Superior temporal gyrus (tissue), 1 donor: Measurements from ENCODE around the gene KLC1.
"Not testable (repeated sequence)": the region's sequence is repeated elsewhere in the genome, so short reads cannot be mapped to it uniquely, and the experiment has no call there.

ENCODE experiments used
- DNase-seq: peaks from one replicate; pipeline ENCODE4 v3.0.0-alpha.2; 2016; ENCODE audit errors: extremely low spot score

Gene KLC1

DNA sequence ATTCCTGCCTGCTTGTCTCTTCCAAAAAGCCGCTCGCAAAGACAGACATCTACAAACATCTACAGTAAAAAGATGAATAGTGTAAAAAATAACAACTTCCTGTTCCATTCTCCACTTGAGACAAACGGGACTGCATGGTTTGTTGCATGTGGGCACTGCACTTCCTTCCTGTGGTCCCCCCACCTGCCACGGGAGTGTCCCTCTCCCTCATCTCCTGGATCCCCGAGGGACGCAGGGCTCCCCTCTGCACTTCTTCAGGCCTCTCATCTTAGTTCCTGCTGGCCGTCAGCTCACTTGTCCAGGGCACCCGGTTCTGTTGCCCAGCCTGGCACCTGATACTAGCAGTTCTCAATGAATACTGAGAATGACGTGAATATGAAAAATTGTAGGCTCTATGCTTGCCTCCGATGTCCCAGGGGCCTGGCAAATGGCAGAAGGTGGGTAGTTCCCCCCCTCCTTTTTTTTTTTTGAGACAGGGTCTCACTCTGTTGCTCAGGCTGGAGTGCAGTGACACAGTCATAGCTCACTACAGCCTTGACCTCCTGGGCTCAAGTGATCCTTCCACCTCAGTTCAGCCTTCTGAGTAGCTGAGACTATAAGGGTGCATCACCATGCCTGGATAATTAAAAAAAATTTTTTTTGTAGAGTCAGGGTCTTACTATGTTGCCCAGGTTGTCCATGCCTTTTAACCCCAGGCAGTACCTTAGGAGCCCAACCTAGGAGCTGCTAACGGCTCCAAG, 3.5 kb upstream of the KLC1 start:
- DNase-seq = no peak

DNA sequence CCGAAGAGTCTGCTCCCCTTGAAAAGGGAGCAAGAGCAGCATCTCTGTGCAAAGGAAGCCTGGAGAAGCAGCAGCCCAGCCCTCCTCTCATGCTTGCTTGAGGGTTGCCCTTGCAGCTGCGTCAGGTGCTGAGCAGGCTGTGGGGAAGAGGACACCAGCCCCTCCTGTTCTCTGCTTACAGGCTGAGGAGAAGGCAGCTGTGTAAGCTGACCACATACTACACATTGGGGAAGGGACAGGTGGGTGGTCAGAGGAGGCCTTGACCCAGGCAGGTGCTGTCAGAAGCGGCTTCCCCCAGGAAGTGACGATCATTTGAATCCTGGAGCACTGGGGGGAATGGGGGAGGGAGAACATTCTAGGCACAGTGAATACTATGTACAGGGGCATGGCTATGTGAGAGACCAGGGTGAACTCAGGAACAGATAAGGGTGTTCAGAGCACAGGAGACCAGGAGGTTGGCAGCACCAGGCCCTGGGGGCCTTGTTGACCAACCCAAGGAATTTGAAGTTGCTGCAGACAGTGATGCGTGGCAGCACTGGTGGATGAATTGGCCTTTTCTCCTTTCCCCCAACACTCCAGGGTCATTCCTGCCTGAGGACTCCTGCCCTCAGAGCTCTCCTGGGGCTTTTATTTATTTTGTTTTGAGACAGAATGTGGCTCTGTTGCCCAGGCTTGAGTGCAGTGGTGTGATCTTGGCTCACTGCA, 2.7 kb upstream of the KLC1 start:
- DNase-seq = no peak

DNA sequence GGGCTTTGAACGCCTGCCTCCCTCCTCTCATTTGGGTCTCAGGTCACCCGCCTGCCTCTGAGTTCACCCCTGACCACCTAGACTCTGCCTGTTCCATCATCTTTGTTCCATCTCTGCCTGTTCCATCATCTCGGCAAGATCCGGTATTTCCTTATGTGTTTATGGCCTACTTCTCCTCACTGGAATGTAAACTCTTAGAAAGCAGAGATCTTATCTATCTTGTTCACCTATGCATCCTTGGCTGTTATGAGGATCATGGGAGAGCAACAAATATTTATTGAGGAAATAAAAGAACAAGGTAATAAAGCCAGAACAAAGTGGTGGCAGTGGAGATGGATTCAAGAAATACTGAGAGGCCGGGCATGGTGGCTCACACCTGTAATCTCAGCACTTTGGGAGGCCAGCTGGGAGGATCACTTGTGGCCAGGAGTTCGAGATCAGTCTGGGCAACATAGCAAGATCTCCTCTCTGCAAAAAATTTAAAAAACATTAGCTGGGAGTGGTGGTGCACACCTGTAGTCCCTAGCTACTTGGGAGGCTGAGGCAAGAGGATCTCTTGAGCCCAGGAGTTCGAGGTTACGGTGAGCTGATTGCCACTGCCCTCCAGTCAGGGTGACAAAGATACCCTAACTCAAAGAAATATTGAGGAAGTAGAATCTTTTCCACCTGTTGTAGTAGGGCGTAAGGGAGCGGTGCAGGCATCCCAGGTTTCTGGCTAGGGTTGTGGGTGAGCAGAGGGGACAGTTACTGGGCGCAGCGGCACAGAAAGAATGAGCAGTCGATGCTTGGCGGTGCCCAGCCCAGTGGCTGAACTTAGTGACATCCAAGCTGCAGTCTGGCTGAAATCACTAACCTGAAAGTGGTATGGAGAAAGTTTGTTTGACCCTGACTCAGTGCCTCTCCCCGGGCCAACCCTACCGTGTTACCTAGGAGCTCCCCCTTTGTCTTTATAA, 1.7 kb upstream of the KLC1 start:
- no peak for DNase-seq

DNA sequence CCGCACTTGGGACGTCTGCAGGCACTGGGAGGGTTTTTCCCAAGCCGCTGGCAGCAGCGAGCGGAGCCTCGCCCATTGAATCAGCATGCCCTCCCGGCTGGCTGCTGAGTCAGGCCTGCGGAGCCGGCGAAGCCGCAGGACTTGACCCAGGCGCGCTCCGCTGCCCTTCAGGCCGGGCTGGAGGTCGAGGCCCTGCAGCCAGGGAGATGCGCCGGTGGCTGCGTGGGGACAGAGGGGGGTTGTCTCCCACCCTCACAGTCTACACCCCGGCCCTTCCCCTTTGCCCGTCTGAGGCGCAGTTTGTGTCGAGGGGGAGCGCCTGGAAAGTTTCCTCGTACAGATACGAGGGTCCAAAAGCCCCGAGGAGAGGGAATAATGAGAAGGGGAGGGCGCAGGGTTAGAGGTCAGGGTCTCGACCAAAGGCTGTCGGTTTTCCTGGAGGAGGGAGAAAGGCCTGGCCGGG, 759 bp upstream of the KLC1 start:
- no peak for DNase-seq

DNA sequence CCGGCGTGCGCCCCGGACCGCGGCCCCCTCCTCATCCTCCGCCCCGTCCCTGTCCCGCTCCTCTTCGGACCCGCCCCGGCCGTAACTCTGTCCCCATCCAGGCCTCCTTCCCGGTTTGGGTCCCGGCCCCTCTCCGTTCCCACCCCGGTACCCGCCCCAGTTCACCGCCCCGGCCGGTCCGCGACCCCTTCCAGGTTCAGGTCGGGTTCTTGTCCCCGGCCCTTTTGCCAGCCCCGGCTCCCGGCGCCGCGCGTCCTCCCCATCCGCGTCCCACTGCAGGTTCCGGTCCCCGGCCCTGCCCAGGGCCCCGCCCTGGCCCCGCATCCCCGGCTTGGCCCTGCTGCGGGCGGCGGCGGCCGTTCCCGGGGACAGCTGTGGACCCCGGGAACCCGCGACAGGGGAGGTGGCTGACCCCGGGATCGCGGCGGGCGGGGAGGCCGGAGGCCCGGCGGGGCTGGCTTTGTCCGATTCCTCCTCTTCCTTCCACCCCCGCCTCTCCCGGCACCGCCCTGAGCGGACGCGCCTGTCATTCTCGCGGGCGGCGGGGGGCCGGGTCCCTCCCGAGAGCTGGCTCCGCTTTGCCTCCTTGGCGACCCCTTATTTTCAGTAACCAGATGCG, 601 bp downstream of the KLC1 start:
- no peak for DNase-seq

DNA sequence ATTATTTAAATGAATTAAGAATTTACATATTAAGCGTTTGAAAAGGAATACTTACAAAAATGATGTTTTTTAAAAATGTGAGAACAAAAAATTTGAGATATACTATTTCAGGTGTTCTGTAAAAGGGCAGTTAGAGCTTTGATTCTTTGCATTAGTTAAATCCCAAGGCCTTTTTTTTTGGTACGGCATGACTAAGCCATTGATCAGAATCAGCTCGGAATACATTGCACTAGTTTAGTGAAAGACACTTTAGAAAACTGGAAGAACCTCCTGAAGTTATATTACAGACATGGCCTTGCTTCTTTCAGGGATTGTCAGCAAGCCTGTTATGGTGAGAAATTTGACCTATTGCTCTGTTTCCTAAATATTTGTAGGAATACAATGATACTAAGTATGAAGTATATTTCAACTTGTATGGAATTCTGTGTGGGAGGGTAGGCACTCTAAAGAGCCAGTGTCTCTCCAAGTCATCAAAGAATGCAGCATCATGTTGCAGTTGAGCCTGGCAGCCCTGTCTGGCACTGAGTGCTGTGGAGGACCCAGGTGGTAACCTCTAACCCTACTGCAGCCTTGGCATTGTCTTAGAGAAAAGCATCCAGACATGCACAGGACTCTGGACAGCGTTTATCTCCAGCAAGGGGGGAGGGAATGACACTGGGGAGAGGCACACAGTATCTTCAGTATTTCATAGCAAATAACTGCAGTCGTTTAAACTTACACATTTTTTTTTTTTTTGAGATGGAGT, 1.5 kb downstream of the KLC1 start:
- peak; percentile 34 for DNase-seq

DNA sequence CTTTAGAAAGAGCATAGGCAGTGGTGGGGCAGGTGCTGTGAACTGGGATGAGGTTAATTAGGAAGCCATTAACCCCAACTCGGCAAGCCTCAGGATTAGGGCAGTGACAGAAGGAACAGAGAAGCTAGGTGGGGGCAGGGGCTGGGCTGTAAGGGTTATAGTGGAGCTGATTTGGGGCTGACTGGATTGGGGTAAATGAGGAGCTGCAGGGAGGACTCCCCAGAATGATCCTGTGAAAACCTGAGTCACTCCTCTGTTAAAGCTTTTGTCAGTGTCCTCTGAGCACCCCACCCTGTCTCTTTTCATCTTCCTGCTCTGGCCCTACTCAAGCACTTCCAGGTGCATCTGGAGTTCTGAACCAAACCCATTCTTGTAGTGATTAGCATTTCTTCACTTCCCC, 4.4 kb downstream of the KLC1 start:
- no peak for DNase-seq

DNA sequence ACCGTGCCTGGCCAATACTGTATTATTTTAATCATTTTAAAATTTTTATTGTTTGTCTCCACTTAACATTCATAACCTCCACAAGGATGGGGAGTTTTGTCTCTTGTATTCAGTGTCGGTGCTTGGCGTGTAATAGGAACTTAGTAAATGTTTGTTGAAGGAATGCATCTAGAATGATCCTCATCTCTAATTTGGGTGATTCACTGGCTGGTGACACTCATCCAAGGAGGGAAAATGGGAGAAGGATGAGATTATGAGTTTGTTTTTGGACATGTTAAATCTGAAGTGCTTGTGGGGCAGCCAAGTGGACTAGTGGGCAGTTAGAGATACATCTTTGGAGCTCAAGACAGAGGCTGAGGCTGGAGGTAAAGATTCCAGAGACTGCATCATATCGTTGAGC, 5.1 kb downstream of the KLC1 start:
- DNase-seq = no peak

DNA sequence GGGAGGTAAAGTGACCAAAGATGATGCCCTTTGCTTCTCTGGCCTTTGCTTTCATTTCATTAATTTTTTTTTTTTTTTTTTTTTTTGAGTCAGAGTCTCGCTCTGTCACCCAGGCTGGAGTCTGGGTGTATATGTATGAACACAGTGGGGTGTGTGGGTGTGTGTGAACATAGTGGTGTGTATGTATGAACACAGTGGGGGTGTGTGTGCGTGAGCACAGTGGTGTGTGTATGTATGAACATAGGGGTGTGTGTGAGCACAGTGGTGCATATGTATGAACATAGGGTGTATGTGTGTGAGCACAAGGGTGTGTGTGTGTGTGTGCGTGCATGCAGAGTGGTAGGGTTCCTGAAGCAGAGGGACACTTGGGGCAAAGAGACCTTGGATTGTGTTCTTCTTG, 9.6 kb downstream of the KLC1 start:
- no peak for DNase-seq

DNA sequence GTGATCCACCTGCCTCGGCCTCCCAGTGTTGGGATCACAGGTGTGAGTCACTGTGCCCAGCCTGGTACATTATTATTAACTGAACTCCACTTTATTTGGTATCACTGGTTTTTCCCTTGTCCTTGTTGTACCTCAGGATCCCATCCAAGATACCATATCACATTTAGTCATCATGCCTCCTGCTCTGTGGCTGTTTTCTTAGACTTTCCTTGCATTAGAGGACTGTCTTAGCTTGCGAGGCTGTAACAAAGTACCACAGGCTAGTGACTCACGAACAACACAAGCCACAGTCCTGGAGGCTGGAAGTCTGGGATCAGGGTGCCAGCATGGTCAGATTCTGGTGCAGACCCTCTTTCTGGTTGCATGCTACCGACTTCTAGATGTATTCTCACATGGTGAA, 12.2 kb downstream of the KLC1 start:
- DNase-seq = no peak

DNA sequence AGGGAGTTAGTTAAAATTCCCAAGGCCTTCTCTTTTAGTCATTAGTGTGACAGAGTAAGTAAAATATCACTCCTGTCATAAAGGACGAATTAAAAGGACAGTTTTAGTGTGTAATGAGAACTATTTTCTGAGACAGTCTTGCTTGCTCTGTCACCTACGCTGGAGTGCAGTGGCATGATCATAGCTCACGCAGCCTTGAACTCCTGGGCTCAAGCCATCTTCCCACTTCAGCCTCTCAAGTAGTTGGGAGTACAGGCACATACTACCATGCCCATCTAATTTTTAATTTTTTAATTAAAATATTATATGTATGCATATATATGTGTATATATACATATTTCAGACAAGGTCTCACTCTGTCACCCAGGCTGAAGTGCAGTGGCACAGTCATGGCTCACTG, 17.2 kb downstream of the KLC1 start:
- DNase-seq = no peak

DNA sequence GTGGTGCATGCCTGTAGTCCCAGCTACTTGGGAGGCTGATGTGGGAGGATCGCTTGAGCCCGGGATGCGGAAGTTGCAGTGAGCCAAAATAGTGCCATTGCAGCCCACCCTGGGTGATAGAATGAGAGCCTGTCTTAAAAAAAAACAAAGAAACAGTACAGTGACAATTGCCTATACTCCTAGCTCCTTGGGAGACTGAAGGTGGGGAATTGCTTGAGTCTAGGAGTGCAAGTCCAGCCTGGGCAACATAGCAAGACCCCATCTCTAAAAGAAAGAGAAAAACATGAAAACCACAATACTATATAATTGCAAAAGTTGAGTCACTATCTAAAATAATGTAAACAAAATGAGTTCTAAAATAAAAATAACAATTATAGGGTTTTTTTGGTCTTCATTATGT, 20.0 kb downstream of the KLC1 start:
- DNase-seq = no peak

DNA sequence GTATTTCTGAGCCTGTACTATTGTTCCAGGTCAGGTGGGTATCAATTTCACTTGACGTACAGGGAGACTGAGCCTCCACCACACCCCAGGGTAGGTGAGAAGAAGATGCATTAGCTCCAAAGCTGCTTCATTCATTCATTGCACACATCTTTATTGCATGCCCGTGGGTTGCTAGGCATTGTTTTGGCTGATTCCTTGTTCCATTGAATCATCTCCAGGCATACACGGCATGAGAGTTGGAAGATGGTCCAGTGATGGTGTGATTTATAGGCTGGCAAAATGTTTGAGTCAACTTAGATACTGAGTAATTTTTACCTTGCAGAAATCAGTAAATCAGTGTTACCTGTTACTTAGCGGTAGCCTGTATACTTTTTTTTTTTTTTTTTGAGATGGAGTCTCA, 21.2 kb downstream of the KLC1 start:
- no peak for DNase-seq

DNA sequence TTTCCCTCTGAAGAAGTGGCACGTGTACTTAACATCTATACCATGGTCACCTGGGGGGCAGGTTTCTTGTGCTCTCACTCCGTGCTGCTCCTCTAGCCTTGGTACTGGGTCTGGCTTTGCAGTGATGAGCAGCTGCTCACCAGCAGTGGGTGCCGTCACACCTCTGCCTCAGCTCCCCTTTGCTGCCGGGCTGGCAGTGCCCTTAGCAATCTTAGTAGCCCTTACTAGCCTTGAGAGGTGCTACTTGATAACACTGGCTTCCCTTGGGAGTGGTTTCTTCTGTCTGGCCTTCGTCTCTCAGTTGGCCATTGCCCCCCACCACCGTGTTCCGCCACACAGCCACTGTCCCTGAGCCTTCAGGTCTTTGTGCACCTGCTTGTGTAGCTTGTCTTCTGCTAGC, 22.6 kb downstream of the KLC1 start:
- no peak for DNase-seq

DNA sequence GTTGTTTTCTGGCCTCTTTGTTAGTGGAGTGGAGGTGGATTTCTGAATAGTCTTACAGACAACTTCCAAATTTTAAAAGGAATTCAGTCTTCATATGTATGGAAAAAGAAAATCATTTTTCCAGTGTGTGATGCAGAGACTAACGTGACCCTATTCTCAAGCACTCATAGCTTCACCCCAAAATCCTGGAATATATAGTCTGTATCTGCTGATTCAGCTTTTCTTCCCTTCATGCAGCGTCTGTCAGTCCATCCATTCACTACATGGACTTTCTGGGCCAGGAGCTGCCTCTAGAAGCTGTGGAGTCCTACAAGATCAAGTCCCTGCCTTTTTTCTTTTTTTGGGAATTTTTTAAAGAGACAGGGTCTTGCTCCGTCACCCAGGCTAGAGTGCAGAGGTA, 23.8 kb downstream of the KLC1 start:
- no peak for DNase-seq

DNA sequence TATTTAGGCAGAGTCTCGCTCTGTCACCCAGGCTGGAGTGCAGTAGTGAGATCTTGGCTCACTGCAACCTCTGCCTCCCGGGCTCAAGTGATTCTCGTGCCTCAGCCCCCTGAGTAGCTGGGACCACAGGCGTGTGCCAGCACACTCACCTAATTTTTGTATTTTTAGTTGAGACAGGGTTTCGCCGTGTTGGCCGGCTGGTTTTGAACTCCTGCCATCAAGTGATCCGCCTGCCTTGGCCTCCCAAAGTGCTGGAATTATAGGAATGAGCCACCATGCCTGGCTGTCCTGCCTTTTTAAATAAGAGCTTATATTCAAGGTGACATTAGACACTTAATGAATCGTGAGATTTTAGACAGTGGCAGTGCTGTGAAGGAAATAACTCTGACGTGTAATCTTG, 24.3 kb downstream of the KLC1 start:
- DNase-seq = not testable (repeated sequence)

DNA sequence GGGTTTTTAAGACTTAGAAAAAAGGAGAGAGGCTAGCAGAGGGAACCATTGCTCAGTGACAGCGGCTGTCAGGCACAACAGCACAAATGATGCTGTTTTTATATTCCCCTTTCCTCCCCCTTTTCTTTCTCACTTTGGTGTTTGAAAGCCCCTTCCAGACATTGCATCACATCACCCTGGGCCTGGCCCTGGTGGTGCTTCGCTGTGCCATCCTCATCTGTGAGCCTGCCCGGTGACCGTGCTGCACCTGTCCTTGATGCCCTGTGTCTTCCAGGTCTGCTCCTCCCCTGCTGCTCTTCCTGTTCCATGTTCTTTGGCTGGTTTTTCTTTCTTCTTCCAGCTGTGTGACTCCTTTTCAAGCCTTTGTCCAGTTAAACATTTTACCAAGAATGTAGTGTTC, 24.8 kb downstream of the KLC1 start:
- no peak for DNase-seq

DNA sequence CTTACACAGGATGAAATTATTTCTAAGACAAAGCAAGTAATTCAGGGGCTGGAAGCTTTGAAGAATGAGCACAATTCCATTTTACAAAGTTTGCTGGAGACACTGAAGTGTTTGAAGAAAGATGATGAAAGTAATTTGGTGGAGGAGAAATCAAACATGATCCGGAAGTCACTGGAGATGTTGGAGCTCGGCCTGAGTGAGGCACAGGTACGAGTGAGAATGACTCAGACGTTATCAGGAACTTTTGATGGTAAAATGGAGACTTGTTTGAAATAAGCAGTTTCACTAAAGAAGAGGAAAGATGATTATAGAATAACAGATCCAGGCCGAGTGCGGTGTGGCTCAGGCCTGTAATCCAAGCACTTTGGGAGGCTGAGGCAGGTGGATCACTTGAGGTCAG, 25.6 kb downstream of the KLC1 start:
- no peak for DNase-seq

DNA sequence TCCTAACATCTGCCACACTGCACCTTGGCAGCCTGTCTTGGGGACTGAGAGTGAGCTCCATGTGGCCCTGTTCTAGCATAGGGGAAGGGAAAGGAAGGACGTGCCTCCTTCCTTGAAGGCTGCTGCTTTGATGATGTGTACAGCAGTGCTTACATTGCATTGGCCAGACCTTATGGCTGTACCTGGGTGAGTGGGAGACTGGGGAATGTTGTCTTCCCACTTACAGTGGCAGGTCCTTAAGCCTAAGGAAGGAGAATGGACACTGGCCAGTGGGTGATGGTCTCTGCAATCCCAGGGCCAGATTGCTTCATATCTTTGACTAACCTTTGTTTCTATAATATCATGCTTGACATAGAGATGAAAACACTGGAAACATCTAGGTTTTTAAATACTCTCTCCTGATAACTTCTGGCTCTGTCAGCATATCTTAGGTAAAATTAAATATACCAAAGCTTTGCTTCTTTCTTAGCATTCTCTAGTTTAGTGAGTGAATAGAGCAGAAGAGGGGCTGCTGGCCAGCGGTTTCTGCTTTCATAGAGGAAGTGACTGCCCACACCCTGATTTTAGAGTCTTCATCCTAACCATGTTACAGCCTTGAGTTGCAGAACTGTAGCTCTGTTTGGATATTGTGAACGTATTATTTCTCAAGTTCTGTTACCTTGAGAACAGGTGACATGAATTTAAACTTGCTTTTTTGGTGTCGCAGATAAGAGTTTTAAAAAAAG, 27.2 kb downstream of the KLC1 start:
- DNase-seq = no peak

DNA sequence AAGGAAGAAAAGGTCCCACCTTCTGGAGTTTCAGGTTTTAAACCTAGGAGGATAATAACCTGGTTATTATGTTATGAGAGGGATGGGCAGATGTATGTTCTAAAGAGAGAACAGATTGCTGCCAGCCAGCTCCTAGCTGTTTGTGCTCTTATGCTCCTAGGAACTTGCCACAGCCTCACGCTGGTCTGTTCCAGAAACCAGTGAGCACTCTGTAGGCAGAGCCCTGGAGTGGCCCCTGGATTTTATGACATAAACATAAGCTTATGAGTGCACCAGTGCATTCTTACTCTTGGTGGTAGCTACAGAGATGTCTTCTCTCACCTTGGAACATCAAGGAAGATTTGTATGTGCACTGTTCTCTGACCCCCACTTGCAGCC, 27.7 kb downstream of the KLC1 start:
- no peak for DNase-seq

DNA sequence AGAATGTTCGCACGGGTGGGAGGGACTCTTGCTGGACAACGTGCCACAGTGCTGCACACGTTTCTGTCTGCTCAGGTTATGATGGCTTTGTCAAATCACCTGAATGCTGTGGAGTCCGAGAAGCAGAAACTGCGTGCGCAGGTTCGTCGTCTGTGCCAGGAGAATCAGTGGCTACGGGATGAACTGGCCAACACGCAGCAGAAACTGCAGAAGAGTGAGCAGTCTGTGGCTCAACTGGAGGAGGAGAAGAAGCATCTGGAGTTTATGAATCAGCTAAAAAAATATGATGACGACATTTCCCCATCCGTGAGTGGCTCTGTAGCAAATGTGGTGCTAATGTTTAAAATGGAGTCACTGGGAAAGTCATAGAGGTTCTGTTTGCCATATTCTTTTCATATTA, 28.5 kb downstream of the KLC1 start:
- peak; percentile 61 for DNase-seq
